H1 (cell line): ENCODE data around the gene PLB1. TPM values are rescaled to one million over a fixed set of nuclear protein-coding genes. Genes with fewer than 3 reads are reported as not detected.

Experiments
- CTCF ChIA-PET: fragments of 300-600 bp; sonication (Branson Sonifier 250); formaldehyde crosslinking; loops from one replicate; lab custom pipeline; 2021; ENCODE audit not compliant: partially characterized antibody; lab: Charles Lee
- POLR2A ChIA-PET: fragments of 300-600 bp; sonication (Branson Sonifier 250); formaldehyde crosslinking; loops from one replicate; lab custom pipeline; 2021; ENCODE audit warnings: inconsistent platforms; ENCODE audit not compliant: partially characterized antibody; lab: Charles Lee
- DNase-seq, 2 experiments: peaks; one replicate each; pipeline versions ENCODE4 v3.0.0 to v3.0.0-alpha.2; 2010 to 2022; ENCODE audit warnings: low spot score in 2 of 2, low read depth in 1 of 2, mixed read lengths in 1 of 2
- FAIRE-seq: peaks from 2 replicates; lab custom pipeline; 2011; peaks lifted over from hg19 to GRCh38; lab: Jason Lieb, UNC
- H2AFZ ChIP-seq: 2 replicates; pipeline ENCODE4 v1.8.1; 2012; ENCODE audit warnings: low read length, inconsistent platforms
- H2AK5ac ChIP-seq: 2 replicates; pipeline ENCODE4 v1.6.1; 2013; ENCODE audit warnings: low read depth, low read length
- H2BK120ac ChIP-seq: replicated peaks from 2 replicates; pipeline ENCODE3; 2013; ENCODE audit warnings: low read depth, low read length, inconsistent platforms
- H2BK12ac ChIP-seq: 2 replicates; pipeline ENCODE4 v1.6.1; 2013; ENCODE audit warnings: low read depth, low read length
- H2BK15ac ChIP-seq: 2 replicates; pipeline ENCODE4 v1.6.1; 2013; ENCODE audit warnings: low read length
- H2BK20ac ChIP-seq: 2 replicates; pipeline ENCODE4 v1.6.1; 2013; ENCODE audit warnings: low read length
- H2BK5ac ChIP-seq: 2 replicates; pipeline ENCODE4 v1.6.1; 2013; ENCODE audit warnings: low read depth, low read length
- H3K14ac ChIP-seq: 2 replicates; pipeline ENCODE4 v1.6.1; 2013; ENCODE audit warnings: inconsistent platforms; ENCODE audit not compliant: insufficient read length
- H3K18ac ChIP-seq: 2 replicates; pipeline ENCODE4 v1.6.1; 2013; ENCODE audit warnings: low read length; ENCODE audit errors: extremely low read depth
- H3K23ac ChIP-seq: 2 replicates; pipeline ENCODE4 v1.6.1; 2013; ENCODE audit warnings: inconsistent platforms; ENCODE audit not compliant: insufficient read length
- H3K23me2 ChIP-seq: 2 replicates; pipeline ENCODE4 v1.6.1; 2013; ENCODE audit warnings: low read depth, low read length
- H3K27ac ChIP-seq: 2 replicates; pipeline ENCODE4 v1.6.1; 2011; ENCODE audit warnings: low read depth, low read length, inconsistent platforms
- H3K27me3 ChIP-seq, 4 experiments: replicated peaks in 1 of 4; 1 replicate in 1 of 4; 2 replicates in 3 of 4; pipeline versions ENCODE4 v1.6.1 to v1.8.1; 2011 to 2013; ENCODE audit warnings: low read length in 3 of 4, mild to moderate bottlenecking in 3 of 4, inconsistent platforms in 2 of 4, mixed read lengths in 2 of 4, moderate library complexity in 1 of 4; ENCODE audit not compliant: control insufficient read depth in 3 of 4, insufficient read depth in 3 of 4; ENCODE audit errors: extremely low read depth in 1 of 4
- H3K36me3 ChIP-seq, 4 experiments: 2 replicates each; pipeline versions ENCODE4 v1.6.1 to v1.8.1; 2011 to 2013; ENCODE audit warnings: mild to moderate bottlenecking in 4 of 4, low read length in 3 of 4, moderate library complexity in 2 of 4, control low read depth in 1 of 4, inconsistent platforms in 1 of 4; ENCODE audit not compliant: insufficient read depth in 4 of 4, control insufficient read depth in 2 of 4
- H3K4ac ChIP-seq: replicated peaks from 2 replicates; pipeline ENCODE3; 2013; ENCODE audit warnings: low read length, low read depth, mixed read lengths, inconsistent platforms; ENCODE audit not compliant: insufficient read length
- H3K4me1 ChIP-seq, 4 experiments: replicated peaks in 1 of 4; 1 replicate in 1 of 4; 2 replicates in 3 of 4; pipeline versions ENCODE4 v1.6.1 to v1.8.1; 2011 to 2013; ENCODE audit warnings: low read length in 3 of 4, inconsistent platforms in 2 of 4, mixed read lengths in 1 of 4; ENCODE audit not compliant: insufficient read depth in 4 of 4, control insufficient read depth in 3 of 4
- H3K4me2 ChIP-seq, 2 experiments: 2 replicates each; pipeline versions ENCODE4 v1.6.1 to v1.8.1; 2011 to 2013; ENCODE audit warnings: low read depth in 2 of 2, low read length in 2 of 2, control low read depth in 1 of 2, inconsistent platforms in 1 of 2, mild to moderate bottlenecking in 1 of 2; ENCODE audit not compliant: insufficient read depth in 1 of 2
- H3K4me3 ChIP-seq, 4 experiments: fragments of 200-600, 300-600 bp in 1 of 4; sonication (generic), shearing (Covaris generic), sonication (Bioruptor Twin) in 1 of 4; 2 replicates each; pipeline versions ENCODE4 v1.5.1 to v1.8.1; 2011 to 2016; ENCODE audit warnings: low read length in 4 of 4, low read depth in 3 of 4, control low read depth in 2 of 4, inconsistent platforms in 2 of 4, mild to moderate bottlenecking in 2 of 4, mixed read lengths in 1 of 4, moderate library complexity in 1 of 4; ENCODE audit not compliant: insufficient read depth in 2 of 4; ENCODE audit errors: extremely low read depth in 1 of 4
- H3K56ac ChIP-seq: replicated peaks from 2 replicates; pipeline ENCODE3; 2013; ENCODE audit warnings: low read depth, mild to moderate bottlenecking, mixed read lengths, low read length, inconsistent platforms; ENCODE audit not compliant: insufficient read length
- H3K79me1 ChIP-seq: 2 replicates; pipeline ENCODE4 v1.6.1; 2013; ENCODE audit warnings: low read depth, low read length, control low read depth
- H3K79me2 ChIP-seq, 2 experiments: 2 replicates each; pipeline versions ENCODE4 v1.6.1 to v1.8.1; 2012 to 2013; ENCODE audit warnings: low read length in 2 of 2, mild to moderate bottlenecking in 2 of 2, inconsistent platforms in 1 of 2; ENCODE audit not compliant: insufficient read depth in 2 of 2, control insufficient read depth in 1 of 2
- H3K9ac ChIP-seq, 4 experiments: replicated peaks in 1 of 4; 1 replicate in 1 of 4; 2 replicates in 3 of 4; pipeline versions ENCODE4 v1.6.1 to v1.8.1; 2011 to 2013; ENCODE audit warnings: low read depth in 3 of 4, low read length in 3 of 4, control low read depth in 2 of 4, mild to moderate bottlenecking in 2 of 4, moderate library complexity in 2 of 4, inconsistent platforms in 1 of 4; ENCODE audit errors: extremely low read depth in 1 of 4
- H3K9me3 ChIP-seq, 2 experiments: 2 replicates each; pipeline versions ENCODE4 v1.6.1 to v1.8.1; 2012 to 2013; ENCODE audit warnings: mild to moderate bottlenecking in 2 of 2, moderate library complexity in 2 of 2, control low read depth in 1 of 2, inconsistent platforms in 1 of 2, low read depth in 1 of 2, low read length in 1 of 2, mixed read lengths in 1 of 2; ENCODE audit not compliant: insufficient read depth in 2 of 2
- H4K20me1 ChIP-seq, 2 experiments: replicated peaks in 1 of 2; 2 replicates each; pipeline versions ENCODE3 to v1.8.1; 2011 to 2013; ENCODE audit warnings: inconsistent platforms in 2 of 2, low read length in 2 of 2, mild to moderate bottlenecking in 1 of 2; ENCODE audit not compliant: insufficient read depth in 2 of 2, control insufficient read depth in 1 of 2
- H4K5ac ChIP-seq: 2 replicates; pipeline ENCODE4 v1.6.1; 2013; ENCODE audit warnings: low read length, low read depth, mixed read lengths, inconsistent platforms; ENCODE audit not compliant: insufficient read length
- H4K8ac ChIP-seq: 2 replicates; pipeline ENCODE4 v1.8.0; 2013; ENCODE audit warnings: mild to moderate bottlenecking, moderate library complexity, low read length, inconsistent platforms; ENCODE audit not compliant: insufficient read depth; ENCODE audit errors: extremely low read depth
- H4K91ac ChIP-seq: replicated peaks from 2 replicates; pipeline ENCODE3; 2013; ENCODE audit warnings: low read length, mixed read lengths, inconsistent platforms; ENCODE audit not compliant: insufficient read length
- BCL11A ChIP-seq, 2 experiments: IDR thresholded peaks; one replicate each; pipeline ENCODE4 v1.6.1; 2011; ENCODE audit warnings: low read depth in 2 of 2, low read length in 2 of 2, mild to moderate bottlenecking in 2 of 2
- CREB1 ChIP-seq: IDR thresholded peaks from 2 replicates; pipeline ENCODE4 v1.6.1; 2012; ENCODE audit warnings: inconsistent platforms
- CTBP2 ChIP-seq: IDR thresholded peaks from 2 replicates; pipeline ENCODE4 v1.7.0; 2011; ENCODE audit warnings: borderline replicate concordance, mild to moderate bottlenecking, moderate library complexity, mixed read lengths, low read length; ENCODE audit not compliant: insufficient read depth, insufficient read length
- KDM1A ChIP-seq: fragments of 200-600, 300-600 bp; sonication (generic); IDR thresholded peaks from 2 replicates; pipeline ENCODE4 v1.7.1; 2016; ENCODE audit warnings: mild to moderate bottlenecking, low read length, borderline replicate concordance
- MAFK ChIP-seq: IDR thresholded peaks from 2 replicates; pipeline ENCODE4 v1.6.1; 2012; ENCODE audit warnings: low read depth, mild to moderate bottlenecking, improper control_type of control experiment, low read length
- MAX ChIP-seq: IDR thresholded peaks from 2 replicates; pipeline ENCODE4 v1.6.1; 2012; ENCODE audit warnings: inconsistent platforms
- USF2 ChIP-seq: IDR thresholded peaks from 2 replicates; pipeline ENCODE4 v1.6.1; 2011; ENCODE audit warnings: low read length, improper control_type of control experiment
- WGBS, 2 experiments: shearing (Covaris generic) in 1 of 2; methylation state at CpG; one replicate each; pipeline versions ENCODE4 v1.1.6 to v1.1.7; 2013 to 2015; ENCODE audit warnings: low lambda C conversion rate in 2 of 2, mixed read lengths in 2 of 2, inconsistent platforms in 1 of 2, low coverage in 1 of 2, missing lambda C conversion rate in 1 of 2; ENCODE audit not compliant: insufficient replicate concordance in 2 of 2, insufficient coverage in 1 of 2, insufficient read length in 1 of 2; ENCODE audit errors: extremely low coverage in 1 of 2, missing lambda C conversion rate in 1 of 2; 5-methylcytosine and 5-hydroxymethylcytosine counted together
- polyA plus RNA-seq, 7 experiments: library from polyadenylated mRNA; depleted of rRNA in 3 of 7; stranded (reverse) in 5 of 7; unstranded in 2 of 7; fragments of >200 nt in 5 of 7; fragments of 200-250 nt in 2 of 7; gene quantifications; 1 replicate in 5 of 7; 2 replicates in 1 of 7; 4 replicates in 1 of 7; pipeline versions ENCODE4 v1.2.1 to v1.2.3, GENCODE V29; 2011 to 2013; ENCODE audit warnings: missing spikeins in 2 of 7, mixed read lengths in 2 of 7
- total RNA-seq: library from RNA; stranded (reverse); fragmentation: NEBNext Ultra II Directional; extraction: Animal tissue kit (Norgen Biotek cat#: 25700); gene quantifications from 2 replicates; pipeline ENCODE4 v1.2.1, GENCODE V29; 2021

PLB1 gene
- total and polyA plus RNA-seq, 2 of the 8 experiments (the other 6 are each of a cell fraction or from before 2014, with no cell fraction given) = 0.20 to 0.36 TPM

DNA sequence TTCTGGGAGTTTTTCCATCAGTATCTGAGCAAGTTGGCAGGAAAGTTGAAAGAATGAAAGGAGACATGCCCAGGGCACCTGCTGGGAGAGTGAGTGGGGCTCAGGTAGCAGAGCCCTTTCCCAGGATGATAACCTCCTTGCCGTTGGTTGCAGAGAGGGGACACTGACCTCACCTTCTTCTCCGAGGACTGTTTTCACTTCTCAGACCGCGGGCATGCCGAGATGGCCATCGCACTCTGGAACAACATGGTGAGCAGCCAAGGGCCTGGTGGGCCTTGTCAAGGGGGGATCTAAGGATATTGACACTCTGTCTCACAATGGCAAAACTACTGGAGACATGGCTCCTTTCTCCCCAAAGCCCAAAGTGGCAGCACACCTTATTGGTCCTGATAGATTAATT, 136.9 kb downstream of the PLB1 start:
- Histone ChIP-seq H3K36me3 (no peaks in the 10 kb centered on the region), H3K4ac (no peak overlapping the region), H4K20me1 (no peaks in the 10 kb centered on the region), H3K4me2 (no peak overlapping the region), H3K79me2 (no peaks in the 10 kb centered on the region), H2BK15ac (no peak overlapping the region), H3K56ac (no peak overlapping the region), H3K27me3 (no peaks in the 10 kb centered on the region), H3K9me3 (no peaks in the 10 kb centered on the region), H3K79me1 (no peaks in the 10 kb centered on the region), H2BK20ac (no peak overlapping the region), H3K9ac (no peak overlapping the region), H4K8ac (no peak overlapping the region), H3K23ac (no peak overlapping the region), H4K91ac (no peak overlapping the region), H2BK120ac (no peak overlapping the region), H3K4me3 (no peak overlapping the region), H2BK12ac (no peak overlapping the region), H2BK5ac (no peak overlapping the region), H3K14ac (no peak overlapping the region), H2AK5ac (no peak overlapping the region), H3K23me2 (no peaks in the 10 kb centered on the region), H4K5ac (no peak overlapping the region), H2AFZ (no peak overlapping the region), H3K27ac (no peak overlapping the region), H3K18ac (no peak overlapping the region), H3K4me1 (no peaks in the 10 kb centered on the region; a peak in 1 of 7 replicates)
- DNase-seq (no peak), FAIRE-seq (no peak)
- ChIA-PET POLR2A (no interaction called here), CTCF (interaction anchor here (2.5 kb wide), 1 partner anchor 11 kb away, joined by 7 read pairs; no protein-coding TSS in a partner anchor)
- 92% methylated on average over 6 of the region's 6 CpGs; no CpG with 5 or more reads in 1 of the 2 experiments for whole genome bisulfite sequencing, 2 experiments
- TF ChIP-seq BCL11A (IDR thresholded peaks at IDR 0.05; ENCODE audit: low read depth in 2 of 2, low read length in 2 of 2) (no peak), MAFK (no peak), CREB1 (no peak), CTBP2 (no peak), USF2 (no peak), KDM1A (no peak), MAX (no peak)
